ENCODE measurements around the gene FGGY.

Gene FGGY

GRCh38 chr1:59323879-59324278, 27.0 kb downstream of the FGGY start:
- ATAC-seq (ENCODE audit: insufficient read depth, low read depth), result no peak
- no peak overlapping the region for H3K4me3 ChIP-seq (ENCODE audit: low read depth in 1 of 2, low read length in 2 of 2)
- peaks cover 25% of the 10 kb centered on the region for H3K4me1 ChIP-seq (ENCODE audit: insufficient read depth, low read length)
- no peak overlapping the region for H3K9ac ChIP-seq (ENCODE audit: low read depth, low read length)
- TF ChIP-seq CTCF (IDR thresholded peaks at IDR 0.05; ENCODE audit: borderline replicate concordance, extremely low read depth, low read length, poor library complexity, severe bottlenecking) (no peak), EZH2 (IDR thresholded peaks at IDR 0.05; ENCODE audit: borderline replicate concordance, low read depth, low read length, severe bottlenecking) (no peak)
- no peak for DNase-seq
- no peaks in the 10 kb centered on the region for H3K27me3 ChIP-seq (ENCODE audit: insufficient read depth, low read length, poor library complexity)
- no peak overlapping the region for H3K27ac ChIP-seq (ENCODE audit: low read length)
- H3K4me2 ChIP-seq (ENCODE audit: insufficient read depth, low read length), result no peak overlapping the region
- peaks cover 9% of the 10 kb centered on the region; the same call in 1 of the 2 replicates for H3K36me3 ChIP-seq (ENCODE audit: insufficient read depth, low read length)
- no peaks in the 10 kb centered on the region for H4K20me1 ChIP-seq (ENCODE audit: insufficient read depth, low read length)
- H3K79me2 ChIP-seq (ENCODE audit: insufficient read depth, low read length), result no peaks in the 10 kb centered on the region; the same call in 1 of the 2 replicates
- H2AFZ ChIP-seq (ENCODE audit: low read depth, low read length), result no peak overlapping the region
- H3K9me3 ChIP-seq (ENCODE audit: insufficient read depth, low read length, severe bottlenecking), result no peaks in the 10 kb centered on the region

- Histone ChIP-seq H3K36me3 (ENCODE audit: insufficient read depth, low read length) (peaks cover 9% of the 10 kb centered on the region), H3K79me2 (ENCODE audit: insufficient read depth, low read length) (no peaks in the 10 kb centered on the region), H3K9me3 (ENCODE audit: insufficient read depth, low read length, severe bottlenecking) (no peaks in the 10 kb centered on the region), H3K4me3 (ENCODE audit: low read depth in 1 of 2, low read length in 2 of 2) (no peak overlapping the region), H3K9ac (ENCODE audit: low read depth, low read length) (no peak overlapping the region; the same call in 1 of the 2 replicates), H3K4me2 (ENCODE audit: insufficient read depth, low read length) (peak overlapping the region; percentile 6; the same call in 1 of the 2 replicates), H3K4me1 (ENCODE audit: insufficient read depth, low read length) (peaks cover 38% of the 10 kb centered on the region), H4K20me1 (ENCODE audit: insufficient read depth, low read length) (no peaks in the 10 kb centered on the region), H3K27ac (ENCODE audit: low read length) (peak overlapping the region; percentile 68), H3K27me3 (ENCODE audit: insufficient read depth, low read length, poor library complexity) (no peaks in the 10 kb centered on the region), H2AFZ (ENCODE audit: low read depth, low read length) (no peak overlapping the region)
- TF ChIP-seq EZH2 (IDR thresholded peaks at IDR 0.05; ENCODE audit: borderline replicate concordance, low read depth, low read length, severe bottlenecking) (no peak), CTCF (IDR thresholded peaks at IDR 0.05; ENCODE audit: borderline replicate concordance, extremely low read depth, low read length, poor library complexity, severe bottlenecking) (no peak)
- DNase-seq (no peak), ATAC-seq (ENCODE audit: insufficient read depth, low read depth) (peak; percentile 67)
Measured at GRCh38 chr1:59328353-59328752, 31.5 kb downstream of the FGGY start.

- Histone ChIP-seq H3K4me2 (ENCODE audit: insufficient read depth, low read length) (no peak overlapping the region), H3K36me3 (ENCODE audit: insufficient read depth, low read length) (peaks cover 9% of the 10 kb centered on the region), H2AFZ (ENCODE audit: low read depth, low read length) (no peak overlapping the region), H3K4me1 (ENCODE audit: insufficient read depth, low read length) (peaks cover 49% of the 10 kb centered on the region), H3K9me3 (ENCODE audit: insufficient read depth, low read length, severe bottlenecking) (no peaks in the 10 kb centered on the region), H4K20me1 (ENCODE audit: insufficient read depth, low read length) (no peaks in the 10 kb centered on the region), H3K4me3 (ENCODE audit: low read depth in 1 of 2, low read length in 2 of 2) (no peak overlapping the region), H3K9ac (ENCODE audit: low read depth, low read length) (no peak overlapping the region), H3K79me2 (ENCODE audit: insufficient read depth, low read length) (no peaks in the 10 kb centered on the region), H3K27ac (ENCODE audit: low read length) (no peak overlapping the region), H3K27me3 (ENCODE audit: insufficient read depth, low read length, poor library complexity) (no peaks in the 10 kb centered on the region)
- TF ChIP-seq EZH2 (IDR thresholded peaks at IDR 0.05; ENCODE audit: borderline replicate concordance, low read depth, low read length, severe bottlenecking) (no peak), CTCF (IDR thresholded peaks at IDR 0.05; ENCODE audit: borderline replicate concordance, extremely low read depth, low read length, poor library complexity, severe bottlenecking) (no peak)
- no peak for DNase-seq
- ATAC-seq (ENCODE audit: insufficient read depth, low read depth), result no peak
Measured at GRCh38 chr1:59329412-59330053, 32.6 kb downstream of the FGGY start.

All from DND-41 (cell line).